Ishikawa (cell line): Measurements from ENCODE around the gene TASP1.

Experiments
- CEBPB ChIP-seq: IDR thresholded peaks from 2 replicates; pipeline ENCODE4 v1.6.1; 2012
- EP300 ChIP-seq: IDR thresholded peaks from 2 replicates; pipeline ENCODE4 v1.6.1; 2012; ENCODE audit warnings: borderline replicate concordance
- FOXM1 ChIP-seq: IDR thresholded peaks from 2 replicates; pipeline ENCODE4 v1.6.1; 2012; ENCODE audit warnings: low read depth, borderline replicate concordance
- MAX ChIP-seq: IDR thresholded peaks from 2 replicates; pipeline ENCODE4 v1.6.1; 2012
- RAD21 ChIP-seq: IDR thresholded peaks from 2 replicates; pipeline ENCODE4 v1.6.1; 2012; ENCODE audit warnings: low read depth
- TAF1 ChIP-seq: IDR thresholded peaks from 2 replicates; pipeline ENCODE4 v1.6.1; 2012; ENCODE audit warnings: low read depth, mild to moderate bottlenecking
- TCF12 ChIP-seq: IDR thresholded peaks from 2 replicates; pipeline ENCODE4 v1.6.1; 2012; ENCODE audit warnings: low read depth
- TEAD4 ChIP-seq: IDR thresholded peaks from 2 replicates; pipeline ENCODE4 v1.6.1; 2012
- TF ChIP-seq, protein P1 (sequence below): IDR thresholded peaks from 2 replicates; pipeline ENCODE4 v1.6.1; 2012

- TF ChIP-seq MAX: no peak
- no peak for TF ChIP-seq TCF12
- no peak for TF ChIP-seq EP300
- TF ChIP-seq TAF1: no peak
- no peak for TF ChIP-seq CEBPB
- no peak for TF ChIP-seq RAD21
- TF ChIP-seq TEAD4: no peak
- TF ChIP-seq, protein P1, sequence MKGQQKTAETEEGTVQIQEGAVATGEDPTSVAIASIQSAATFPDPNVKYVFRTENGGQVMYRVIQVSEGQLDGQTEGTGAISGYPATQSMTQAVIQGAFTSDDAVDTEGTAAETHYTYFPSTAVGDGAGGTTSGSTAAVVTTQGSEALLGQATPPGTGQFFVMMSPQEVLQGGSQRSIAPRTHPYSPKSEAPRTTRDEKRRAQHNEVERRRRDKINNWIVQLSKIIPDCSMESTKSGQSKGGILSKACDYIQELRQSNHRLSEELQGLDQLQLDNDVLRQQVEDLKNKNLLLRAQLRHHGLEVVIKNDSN: no peak
- TF ChIP-seq FOXM1: no peak
Measured at GRCh38 chr20:13587370-13587769, 51.4 kb downstream of the TASP1 start.
